Stimulated activated CD8-positive, alpha-beta memory T cell treated with anti-CD3 and anti-CD28 coated beads, Interleukin-7, amount 100 ng/mL, for 1 hour (primary cell): ENCODE data around the gene FBXL16.
A peak's percentile ranks its signal among the peaks of the same experiment; 100 is the strongest.

Source experiments
- DNase-seq, 2 donors: peaks; one replicate each; pipeline ENCODE4 v3.0.0-alpha.2; 2020; ENCODE audit warnings: low read depth in 2 of 2

Gene FBXL16

GRCh38 chr16:710500-711075, 5.0 kb upstream of the FBXL16 start:
- no peak for DNase-seq

- no peak for DNase-seq
Measured at GRCh38 chr16:709566-710499, 4.2 kb upstream of the FBXL16 start.

GRCh38 chr16:708959-709358, 3.4 kb upstream of the FBXL16 start:
- DNase-seq, result no peak

- DNase-seq, result no peak
Measured at GRCh38 chr16:708019-708418, 2.4 kb upstream of the FBXL16 start.

GRCh38 chr16:707062-707538, 1.5 kb upstream of the FBXL16 start:
- no peak for DNase-seq

GRCh38 chr16:706189-707061, 824 bp upstream of the FBXL16 start:
- no peak for DNase-seq

- no peak for DNase-seq
Measured at GRCh38 chr16:704552-705380, 835 bp downstream of the FBXL16 start.

GRCh38 chr16:704047-704446, 1.6 kb downstream of the FBXL16 start:
- no peak for DNase-seq

GRCh38 chr16:703406-703805, 2.2 kb downstream of the FBXL16 start:
- no peak for DNase-seq

GRCh38 chr16:702341-702740, 3.3 kb downstream of the FBXL16 start:
- DNase-seq, result no peak

- no peak for DNase-seq
Measured at GRCh38 chr16:700684-701584, 4.7 kb downstream of the FBXL16 start.

GRCh38 chr16:698911-699671, 6.5 kb downstream of the FBXL16 start:
- no peak for DNase-seq

GRCh38 chr16:695355-696089, 10.1 kb downstream of the FBXL16 start:
- DNase-seq, result peak; percentile 32 to 41

GRCh38 chr16:694863-695354, 10.7 kb downstream of the FBXL16 start:
- DNase-seq, result no peak

- DNase-seq, result no peak
Measured at GRCh38 chr16:694187-694862, 11.3 kb downstream of the FBXL16 start.

- DNase-seq, result no peak
Measured at GRCh38 chr16:693766-694165, 11.8 kb downstream of the FBXL16 start.

- no peak for DNase-seq
Measured at GRCh38 chr16:693364-693763, 12.2 kb downstream of the FBXL16 start.
